Suprapubic skin (tissue), 3 donors: ENCODE data around the gene ROBO1.

Experiments
- CTCF ChIP-seq, 2 donors: fragments of 200-600 bp in 1 of 2; fragments of 450-650 bp in 1 of 2; sonication (generic) in 1 of 2; IDR thresholded peaks; one replicate each; pipeline ENCODE4 v1.5.1; 2016 to 2019; ENCODE audit warnings: antibody characterized with exemption in 2 of 2, mild to moderate bottlenecking in 1 of 2, moderate library complexity in 1 of 2
- POLR2AphosphoS5 ChIP-seq, 3 donors: sonication (generic); formaldehyde crosslinking; IDR thresholded peaks; one replicate each; pipeline ENCODE4 v1.6.1; 2017; ENCODE audit warnings: antibody characterized with exemption in 3 of 3

- TF ChIP-seq POLR2AphosphoS5 (IDR thresholded peaks at IDR 0.05) = no peak
- TF ChIP-seq CTCF (IDR thresholded peaks at IDR 0.05) = no peak
Measured at GRCh38 chr3:78634316-78634715, 1133.5 kb downstream of the ROBO1 start.
